OCI-LY7 (cell line): ENCODE data around the gene STX12.

Experiments
- EZH2phosphoT487 ChIP-seq: fragments of 200-600 bp; sonication (generic); IDR thresholded peaks from 2 replicates; pipeline ENCODE4 v1.6.1; 2018; ENCODE audit warnings: low read depth, borderline replicate concordance, mild to moderate bottlenecking, mixed run types, antibody characterized with exemption, low read length, moderate library complexity, mixed read lengths
- TF ChIP-seq, protein P1 (sequence below): fragments of 200-600 bp; sonication (generic); conservative IDR thresholded peaks from 2 replicates; pipeline ENCODE4 v1.5.1; 2014; ENCODE audit warnings: mild to moderate bottlenecking, antibody characterized with exemption, low read length, moderate library complexity, mixed read lengths

DNA sequence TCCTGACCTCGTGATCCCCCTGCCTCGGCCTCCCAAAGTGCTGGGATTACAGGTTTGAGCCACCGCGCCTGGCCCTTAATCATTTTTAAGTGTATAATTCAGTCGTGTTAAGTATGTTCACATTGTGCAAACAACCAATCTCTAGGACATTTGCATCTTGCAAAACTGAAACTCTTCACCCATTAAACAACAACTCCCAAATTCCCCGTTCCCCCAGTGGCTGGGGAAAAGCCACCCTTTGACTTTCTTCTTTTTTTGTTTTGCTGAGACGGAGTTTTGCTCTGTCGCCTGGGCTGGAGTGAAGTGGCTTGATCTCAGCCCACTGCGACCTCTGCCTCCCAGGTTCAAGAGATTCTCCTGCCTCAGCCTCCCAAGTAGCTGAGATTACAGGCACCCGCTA is 92.8 kb downstream of the STX12 start:
- TF ChIP-seq, protein P1, sequence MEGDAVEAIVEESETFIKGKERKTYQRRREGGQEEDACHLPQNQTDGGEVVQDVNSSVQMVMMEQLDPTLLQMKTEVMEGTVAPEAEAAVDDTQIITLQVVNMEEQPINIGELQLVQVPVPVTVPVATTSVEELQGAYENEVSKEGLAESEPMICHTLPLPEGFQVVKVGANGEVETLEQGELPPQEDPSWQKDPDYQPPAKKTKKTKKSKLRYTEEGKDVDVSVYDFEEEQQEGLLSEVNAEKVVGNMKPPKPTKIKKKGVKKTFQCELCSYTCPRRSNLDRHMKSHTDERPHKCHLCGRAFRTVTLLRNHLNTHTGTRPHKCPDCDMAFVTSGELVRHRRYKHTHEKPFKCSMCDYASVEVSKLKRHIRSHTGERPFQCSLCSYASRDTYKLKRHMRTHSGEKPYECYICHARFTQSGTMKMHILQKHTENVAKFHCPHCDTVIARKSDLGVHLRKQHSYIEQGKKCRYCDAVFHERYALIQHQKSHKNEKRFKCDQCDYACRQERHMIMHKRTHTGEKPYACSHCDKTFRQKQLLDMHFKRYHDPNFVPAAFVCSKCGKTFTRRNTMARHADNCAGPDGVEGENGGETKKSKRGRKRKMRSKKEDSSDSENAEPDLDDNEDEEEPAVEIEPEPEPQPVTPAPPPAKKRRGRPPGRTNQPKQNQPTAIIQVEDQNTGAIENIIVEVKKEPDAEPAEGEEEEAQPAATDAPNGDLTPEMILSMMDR, result no peak
- TF ChIP-seq EZH2phosphoT487, result no peak
